IMR-90 (cell line): ENCODE measurements around the gene POU2F1. TPM values are rescaled to one million over a fixed set of nuclear protein-coding genes. Genes with fewer than 3 reads are reported as not detected.

ENCODE experiments used
- ATAC-seq: fragments of 200-7000 bp; cut with Tn5 transposase; 2 replicates; pipeline ENCODE4 v1.9.1; 2020; ENCODE audit warnings: low read depth, mild to moderate bottlenecking, moderate library complexity
- BruUV-seq: library from RNA; stranded (reverse); fragments of 400-500 nt; replicated peaks from 2 replicates; lab custom pipeline; 2021; lab: Mats Ljungman, UMichigan
- CTCF ChIA-PET: fragments of 300-600 bp; formaldehyde crosslinking; extraction: SDS; loops from one replicate; lab custom pipeline; 2021; ENCODE audit warnings: antibody characterized with exemption; lab: Yijun Ruan, JAX
- POLR2A ChIA-PET: fragments of 300-600 bp; sonication (Branson Sonifier 250); formaldehyde crosslinking; loops from one replicate; lab custom pipeline; 2022; ENCODE audit warnings: antibody characterized with exemption; ENCODE audit not compliant: unreplicated experiment; lab: Charles Lee
- DNase-seq: peaks from one replicate; pipeline ENCODE4 v3.0.0; 2013
- H2AFZ ChIP-seq: replicated peaks from 2 replicates; pipeline ENCODE3; 2013; ENCODE audit warnings: low read length, mild to moderate bottlenecking; ENCODE audit not compliant: poor library complexity
- H2AK5ac ChIP-seq: 2 replicates; pipeline ENCODE4 v1.6.1; 2013; ENCODE audit warnings: low read depth, low read length, inconsistent platforms
- H2AK9ac ChIP-seq: replicated peaks from 2 replicates; pipeline ENCODE3; 2013; ENCODE audit warnings: mild to moderate bottlenecking, low read depth, low read length, moderate library complexity; ENCODE audit not compliant: poor library complexity
- H2BK120ac ChIP-seq: 2 replicates; pipeline ENCODE4 v1.6.1; 2013; ENCODE audit warnings: low read depth, low read length, inconsistent platforms
- H2BK15ac ChIP-seq: 3 replicates; pipeline ENCODE4 v1.6.1; 2013; ENCODE audit warnings: low read depth, low read length, inconsistent platforms
- H2BK20ac ChIP-seq: 2 replicates; pipeline ENCODE4 v1.6.1; 2013; ENCODE audit warnings: low read depth, mild to moderate bottlenecking, inconsistent platforms, low read length, moderate library complexity
- H2BK5ac ChIP-seq: 2 replicates; pipeline ENCODE4 v1.6.1; 2013; ENCODE audit warnings: mild to moderate bottlenecking, low read depth, low read length, inconsistent platforms; ENCODE audit not compliant: poor library complexity, severe bottlenecking
- H3K14ac ChIP-seq: replicated peaks from 2 replicates; pipeline ENCODE4 v1.6.1; 2013; ENCODE audit warnings: low read depth, low read length, inconsistent platforms
- H3K18ac ChIP-seq: 2 replicates; pipeline ENCODE4 v1.6.1; 2013; ENCODE audit warnings: low read depth, low read length, control low read depth
- H3K23ac ChIP-seq: 2 replicates; pipeline ENCODE4 v1.6.1; 2013; ENCODE audit warnings: low read depth, low read length, inconsistent platforms
- H3K27ac ChIP-seq: 2 replicates; pipeline ENCODE4 v1.5.1; 2013; ENCODE audit warnings: mild to moderate bottlenecking, control low read depth, low read length; ENCODE audit not compliant: insufficient read depth
- H3K27me3 ChIP-seq: 2 replicates; pipeline ENCODE4 v1.6.1; 2013; ENCODE audit warnings: low read length; ENCODE audit not compliant: control insufficient read depth, insufficient read depth
- H3K36me3 ChIP-seq: 2 replicates; pipeline ENCODE4 v1.6.1; 2013; ENCODE audit warnings: low read length, mixed read lengths; ENCODE audit not compliant: control insufficient read depth, insufficient read depth
- H3K4ac ChIP-seq: 2 replicates; pipeline ENCODE4 v1.6.1; 2013; ENCODE audit warnings: low read depth, low read length, inconsistent platforms
- H3K4me1 ChIP-seq: 2 replicates; pipeline ENCODE4 v1.6.1; 2013; ENCODE audit warnings: low read length, mixed read lengths; ENCODE audit not compliant: control insufficient read depth, insufficient read depth
- H3K4me2 ChIP-seq: 2 replicates; pipeline ENCODE4 v1.6.1; 2013; ENCODE audit warnings: low read depth, mild to moderate bottlenecking, control low read depth, low read length, moderate library complexity
- H3K4me3 ChIP-seq: 2 replicates; pipeline ENCODE4 v1.5.1; 2013; ENCODE audit warnings: low read depth, mild to moderate bottlenecking, control low read depth, low read length, moderate library complexity; ENCODE audit not compliant: insufficient read depth
- H3K56ac ChIP-seq: 2 replicates; pipeline ENCODE4 v1.6.1; 2013; ENCODE audit warnings: low read length, inconsistent platforms; ENCODE audit not compliant: insufficient read depth; ENCODE audit errors: extremely low read depth
- H3K79me1 ChIP-seq, 2 experiments: 2 replicates each; pipeline ENCODE4 v1.6.1; 2013; ENCODE audit warnings: low read length in 2 of 2, inconsistent platforms in 1 of 2, low read depth in 1 of 2
- H3K9ac ChIP-seq: 2 replicates; pipeline ENCODE4 v1.6.1; 2013; ENCODE audit warnings: low read depth, low read length, control low read depth
- H3K9me1 ChIP-seq: 2 replicates; pipeline ENCODE4 v1.6.1; 2013; ENCODE audit warnings: low read length, inconsistent platforms; ENCODE audit not compliant: insufficient read depth
- H3K9me3 ChIP-seq: 2 replicates; pipeline ENCODE4 v1.6.1; 2013; ENCODE audit warnings: low read length; ENCODE audit not compliant: control insufficient read depth, insufficient read depth
- H4K20me1 ChIP-seq: 2 replicates; pipeline ENCODE4 v1.6.1; 2013; ENCODE audit warnings: low read length, inconsistent platforms; ENCODE audit not compliant: insufficient read depth
- H4K5ac ChIP-seq: 2 replicates; pipeline ENCODE4 v1.6.1; 2013; ENCODE audit warnings: mild to moderate bottlenecking, low read depth, low read length, control low read depth
- H4K8ac ChIP-seq, 2 experiments: 2 replicates each; pipeline ENCODE4 v1.6.1; 2013; ENCODE audit warnings: low read depth in 2 of 2, low read length in 2 of 2, control low read depth in 1 of 2, inconsistent platforms in 1 of 2
- H4K91ac ChIP-seq: 2 replicates; pipeline ENCODE4 v1.6.1; 2013; ENCODE audit warnings: low read depth, low read length, inconsistent platforms; ENCODE audit not compliant: insufficient read depth
- MXI1 ChIP-seq: IDR thresholded peaks from 2 replicates; pipeline ENCODE4 v1.6.1; 2012; ENCODE audit warnings: low read depth, mild to moderate bottlenecking, low read length, moderate library complexity, borderline replicate concordance
- NFE2L2 ChIP-seq: fragments of 150-350 bp; IDR thresholded peaks from 2 replicates; pipeline ENCODE4 v1.6.1; 2016; ENCODE audit warnings: low read depth, mild to moderate bottlenecking, low read length
- WGBS, 2 experiments: methylation state at CpG; one replicate each; pipeline versions ENCODE4 v1.1.5 to v1.1.7; 2013; ENCODE audit warnings: missing lambda C conversion rate in 2 of 2; ENCODE audit not compliant: insufficient read length in 1 of 2; ENCODE audit errors: extremely low coverage in 2 of 2; 5-methylcytosine and 5-hydroxymethylcytosine counted together
- dilution Hi-C: fragments of 300-500 bp; cut with HindIII; formaldehyde crosslinking; loops from one replicate; pipeline ENCODE4 v1.14.3; 2018; ENCODE audit warnings: low sequenced_read_pairs; ENCODE audit not compliant: unreplicated experiment
- in situ Hi-C: fragments of 300-500 bp; cut with MboI; formaldehyde crosslinking; loops from 3 replicates; pipeline ENCODE4 v1.14.3; 2019; ENCODE audit warnings: low sequenced_read_pairs, inconsistent platforms, mixed read lengths
- intact Hi-C: fragments of 100-400 bp; cut with micrococcal nuclease; formaldehyde crosslinking; loops from 2 replicates; pipeline ENCODE4 v1.10.0; 2022
- polyA plus RNA-seq, 3 experiments: library from polyadenylated mRNA; depleted of rRNA; stranded (reverse); fragments of >200 nt; gene quantifications; 2 replicates each; pipeline ENCODE4 v1.2.3, GENCODE V29; 2012; ENCODE audit warnings: low replicate concordance in 1 of 3
- total RNA-seq: library from RNA; depleted of rRNA; stranded (reverse); fragments of >200 nt; gene quantifications from 2 replicates; pipeline ENCODE4 v1.2.3, GENCODE V29; 2012

Gene POU2F1
- total and polyA plus RNA-seq, 2 of the 4 experiments (the other 2 are of a cell fraction): 1.2 to 3.4 TPM

- Histone ChIP-seq H3K9me1 (0 out of 2 replicates have a peak, but pooled peaks cover 2% of the 10 kb centered on the region), H2BK20ac (no peak overlapping the region), H3K27me3 (no peaks in the 10 kb centered on the region), H3K9ac (no peak overlapping the region), H3K9me3 (no peaks in the 10 kb centered on the region), H4K5ac (no peak overlapping the region), H2BK15ac (no peak overlapping the region), H3K4ac (no peak overlapping the region), H4K8ac (no peak overlapping the region), H2BK120ac (no peak overlapping the region), H2AK5ac (no peak overlapping the region), H3K4me3 (no peak overlapping the region), H3K4me2 (no peak overlapping the region), H3K79me1 (peaks cover 0 to 6% of the 10 kb centered on the region in 2 experiments; a peak in 2 of 4 replicates), H3K36me3 (no peaks in the 10 kb centered on the region), H3K18ac (no peak overlapping the region), H4K20me1 (no peaks in the 10 kb centered on the region), H2BK5ac (no peak overlapping the region), H4K91ac (no peak overlapping the region), H3K4me1 (peaks cover 3% of the 10 kb centered on the region; the same call in 1 of the 2 replicates), H3K27ac (no peak overlapping the region), H3K14ac (no peak overlapping the region), H3K23ac (no peak overlapping the region), H3K56ac (no peak overlapping the region), H2AFZ (no peak overlapping the region), H2AK9ac (no peak overlapping the region)
- TF ChIP-seq NFE2L2: no peak
- TF ChIP-seq MXI1: no peak
- ChIA-PET CTCF (interaction anchor here (1.4 kb wide), 1 partner anchor 10 kb away, joined by 4 read pairs; no protein-coding TSS in a partner anchor), POLR2A (no interaction called here)
- intact Hi-C loops: loop anchor here (5.0 kb wide), 1 partner anchor 51 kb away; no protein-coding TSS in a partner anchor
- dilution Hi-C loops: no loop called here
- no peak for ATAC-seq
- BruUV-seq: no TSS peak
- in situ Hi-C loops: no loop called here
- no peak for DNase-seq
- no CpG with 5 or more reads among the region's 3 CpGs for WGBS, 2 experiments
Observed at GRCh38 chr1:167342846-167343245, 122.2 kb downstream of the POU2F1 start.
